HG02852 (cell line): ENCODE measurements around the gene LLGL1.

Source experiments
- ATAC-seq: cut with Tn5 transposase; IDR thresholded peaks from one replicate; pipeline ENCODE4 v1.9.1; 2021; ENCODE audit warnings: mild to moderate bottlenecking, moderate library complexity; ENCODE audit not compliant: unreplicated experiment

Gene LLGL1

DNA sequence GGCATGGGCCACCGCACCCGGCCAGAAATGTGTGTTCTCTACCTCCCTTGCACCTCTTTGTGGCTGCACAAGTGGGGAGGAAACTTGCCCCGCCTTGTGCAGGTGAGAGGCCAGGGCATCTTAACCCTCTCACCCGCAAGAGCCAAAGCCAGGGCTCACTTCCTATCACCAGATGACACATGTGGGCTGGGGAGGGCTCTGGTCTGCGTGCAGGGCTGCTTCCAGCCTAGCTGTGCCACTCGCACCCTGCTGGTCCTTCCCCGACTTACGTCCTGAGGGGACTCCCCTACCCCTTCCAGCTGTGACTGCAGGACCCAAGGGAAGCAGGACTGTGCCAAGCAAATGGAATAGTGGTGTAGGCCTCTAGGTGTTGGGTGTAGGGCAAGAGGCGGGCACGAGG is 41.9 kb downstream of the LLGL1 start:
- no peak for ATAC-seq

DNA sequence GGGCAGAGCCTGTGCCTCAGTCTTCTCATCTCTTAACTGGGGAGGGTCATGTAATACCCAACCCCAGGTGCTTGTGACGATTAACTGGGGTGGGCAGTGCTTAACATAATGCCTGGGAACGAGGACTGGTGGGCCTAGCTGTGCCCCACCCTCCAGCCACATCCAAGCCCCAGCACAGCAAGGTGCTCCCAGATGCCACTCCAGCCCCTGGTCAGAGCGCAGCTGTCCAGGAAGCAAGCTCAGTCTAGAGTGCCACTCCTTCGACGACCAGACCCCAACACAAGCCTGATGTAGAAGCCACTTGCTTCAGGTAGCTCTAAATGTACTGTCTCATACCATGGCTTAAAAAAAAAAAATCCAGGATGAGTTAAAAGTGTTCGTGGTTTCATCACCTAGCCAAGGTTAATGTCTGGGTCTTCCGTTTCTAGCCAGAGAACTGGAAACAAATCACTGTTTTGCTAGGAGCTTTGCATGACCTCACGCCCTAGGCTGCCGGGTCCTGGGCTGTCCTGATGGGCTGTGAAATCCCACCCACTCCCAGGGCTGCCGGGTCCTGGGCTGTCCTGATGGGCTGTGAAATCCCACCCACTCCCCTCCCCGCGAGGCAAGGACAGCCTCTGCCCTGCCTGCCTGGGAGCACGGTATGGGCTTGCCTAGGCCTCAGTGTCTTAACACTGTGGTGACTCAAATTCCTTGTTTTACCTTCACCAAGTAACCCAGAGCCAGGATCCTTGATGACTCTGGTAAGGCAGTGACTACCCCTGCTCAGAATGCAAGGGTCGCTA is 42.7 kb downstream of the LLGL1 start:
- ATAC-seq, result no peak

DNA sequence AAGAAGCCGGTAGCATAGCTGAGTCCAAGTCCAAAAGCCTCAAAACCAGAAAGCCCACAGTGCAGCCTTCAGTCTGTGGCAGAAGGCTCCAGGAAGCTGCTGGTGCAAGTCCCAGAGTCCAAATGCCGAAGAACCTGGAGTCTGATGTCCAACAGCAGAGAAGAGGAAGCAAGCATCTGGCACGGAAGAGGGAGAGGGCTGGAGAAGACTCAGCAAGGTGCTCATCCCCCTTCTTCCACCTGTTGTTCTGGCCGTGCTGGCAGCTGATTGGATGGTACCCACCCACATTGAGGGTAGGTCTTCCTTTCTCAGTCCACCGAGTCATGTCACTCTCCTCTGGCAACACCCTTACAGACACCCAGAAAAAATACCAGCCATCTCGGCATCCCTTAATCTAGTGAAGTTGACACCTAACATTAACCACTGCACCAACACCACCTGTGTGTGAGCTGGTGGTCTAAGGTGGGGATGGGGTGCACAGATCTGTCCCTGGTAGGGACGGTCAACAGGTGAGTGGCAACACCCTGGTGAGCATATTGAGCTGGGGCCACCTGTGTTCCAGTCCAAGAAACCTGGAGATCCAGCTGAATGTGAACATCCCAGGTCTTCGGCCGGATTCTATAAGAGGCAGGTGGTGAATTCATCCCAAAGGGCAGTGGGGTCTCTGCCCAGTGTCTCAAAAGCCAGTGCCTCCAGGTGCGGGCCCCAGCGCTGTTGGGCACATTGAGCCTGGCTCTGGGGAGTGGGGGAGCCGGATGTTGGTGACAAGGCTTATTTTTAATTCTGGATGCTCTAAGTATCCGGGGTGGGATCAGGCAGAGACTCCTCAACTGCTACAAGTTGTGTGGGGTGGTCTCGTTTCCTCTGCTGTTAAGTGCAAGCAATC is 44.9 kb downstream of the LLGL1 start:
- no peak for ATAC-seq

DNA sequence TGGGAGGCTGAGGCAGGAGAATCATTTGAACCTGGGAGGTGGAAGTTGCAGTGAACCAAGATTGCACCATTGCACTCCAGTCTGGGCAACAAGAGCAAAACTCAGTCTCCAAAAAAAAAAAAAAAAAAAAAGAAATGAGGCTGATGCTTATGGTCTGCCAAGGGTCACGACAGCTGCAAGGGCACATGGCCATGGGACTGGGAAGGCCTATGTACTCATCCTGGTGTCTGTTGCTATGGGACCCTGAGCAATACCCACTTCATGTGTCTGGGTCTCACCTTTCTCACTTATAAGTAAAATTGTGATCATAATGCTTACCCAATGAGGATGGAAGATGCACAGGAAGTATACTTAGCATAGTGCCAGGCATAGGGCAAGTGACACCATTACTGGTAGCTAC is 51.6 kb downstream of the LLGL1 start:
- no peak for ATAC-seq

DNA sequence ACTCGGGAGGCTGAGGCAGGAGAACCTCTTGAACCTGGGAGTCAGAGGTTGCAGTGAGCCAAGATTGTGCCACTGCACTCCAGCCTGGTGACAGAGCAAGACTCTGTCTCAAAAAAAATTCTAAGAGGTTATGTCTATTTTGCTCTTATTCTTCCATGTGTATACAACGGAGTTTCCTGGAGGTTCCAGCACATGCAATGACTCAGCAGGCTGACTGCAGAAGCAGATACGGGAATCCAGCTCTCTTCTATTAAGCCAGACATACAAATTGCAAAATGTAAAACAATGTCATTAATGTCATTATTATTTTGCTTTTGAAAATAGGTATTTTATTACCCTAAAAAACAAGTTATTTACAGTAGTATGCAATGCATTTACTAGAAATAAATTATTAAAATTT is 53.4 kb downstream of the LLGL1 start:
- ATAC-seq, result no peak

DNA sequence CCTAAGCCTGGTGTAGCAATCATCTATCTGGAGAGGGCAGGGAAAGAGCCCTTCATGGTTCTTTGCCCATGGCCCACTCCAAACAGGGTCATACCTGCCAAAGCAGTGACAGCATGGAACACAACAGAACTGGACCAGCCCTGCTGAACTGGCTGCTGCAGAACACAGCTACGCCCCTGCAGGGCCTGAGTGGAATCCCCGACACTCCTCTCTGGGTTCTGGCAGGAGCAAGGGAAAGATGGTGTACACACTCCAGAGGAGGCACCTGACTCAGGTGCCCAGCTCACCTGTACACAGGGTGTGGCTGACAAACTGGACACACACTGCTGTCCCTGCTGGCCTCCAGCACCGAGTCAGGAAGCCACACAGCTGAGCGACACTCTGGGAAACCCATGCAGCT is 54.8 kb downstream of the LLGL1 start:
- ATAC-seq, result no peak

DNA sequence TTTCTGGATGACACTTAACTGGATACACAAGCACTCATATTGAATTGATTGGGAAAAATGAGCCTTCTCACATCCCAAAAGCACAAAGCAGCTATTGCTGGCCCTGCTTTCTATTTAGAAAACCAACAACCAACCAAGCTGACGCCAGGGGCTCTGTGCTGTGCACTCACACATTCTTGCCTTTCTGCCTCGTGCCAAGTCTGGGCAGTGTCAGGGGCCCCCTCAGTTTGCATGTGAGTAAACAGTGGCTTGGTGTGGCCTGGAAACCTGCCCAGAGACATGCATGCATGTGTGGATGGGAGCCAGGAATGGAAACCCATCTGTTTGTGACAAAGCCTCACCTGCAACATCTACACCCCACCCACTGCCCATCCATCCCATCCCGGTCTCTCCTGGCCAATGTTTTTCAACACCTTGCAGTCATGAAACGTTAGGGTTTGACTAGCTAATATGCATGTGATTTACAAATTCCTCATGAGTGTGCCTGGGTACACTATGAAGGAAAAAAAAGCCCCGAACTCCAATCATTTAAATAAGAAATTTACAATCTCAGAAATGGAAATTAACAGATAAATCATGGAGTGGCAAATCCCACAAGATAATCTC is 55.4 kb downstream of the LLGL1 start:
- no peak for ATAC-seq

DNA sequence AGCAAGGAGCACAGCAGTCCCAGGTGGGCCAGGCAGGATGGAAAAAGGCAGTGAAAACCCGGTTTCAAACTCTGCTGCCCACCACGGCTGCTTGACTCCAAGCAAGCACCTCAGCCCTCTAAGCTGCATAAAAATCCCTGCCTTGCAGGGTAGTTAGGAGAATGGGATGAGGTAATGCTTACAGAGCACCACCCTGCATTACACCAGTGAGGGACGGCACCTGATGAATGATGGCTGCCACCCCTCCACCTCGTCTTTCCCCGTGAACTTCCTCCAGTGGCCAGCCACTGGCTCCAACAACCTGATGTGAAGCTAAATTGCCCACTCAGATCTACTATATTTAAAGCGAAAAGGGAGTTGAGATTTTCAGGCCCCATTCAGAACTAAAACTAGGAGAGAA is 56.4 kb downstream of the LLGL1 start:
- no peak for ATAC-seq

DNA sequence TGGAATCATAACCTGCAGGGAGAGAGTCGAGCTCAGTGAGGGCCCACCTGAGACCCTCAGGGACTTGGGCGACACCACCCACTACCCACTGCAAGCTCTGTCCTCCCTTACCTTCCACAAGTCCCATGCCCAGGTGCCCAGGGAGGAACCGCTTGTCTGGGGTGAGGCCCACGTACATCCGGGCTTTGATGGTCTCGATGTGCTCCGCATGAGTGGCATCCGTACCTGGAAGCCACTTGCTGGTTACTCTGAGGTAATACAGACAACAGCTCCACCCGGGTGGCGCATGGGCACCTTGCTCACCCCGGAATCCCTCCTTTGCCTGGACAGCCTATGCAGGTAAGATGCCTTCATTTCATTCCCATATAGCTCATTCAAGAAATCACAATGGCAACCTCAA is 59.9 kb downstream of the LLGL1 start:
- no peak for ATAC-seq

DNA sequence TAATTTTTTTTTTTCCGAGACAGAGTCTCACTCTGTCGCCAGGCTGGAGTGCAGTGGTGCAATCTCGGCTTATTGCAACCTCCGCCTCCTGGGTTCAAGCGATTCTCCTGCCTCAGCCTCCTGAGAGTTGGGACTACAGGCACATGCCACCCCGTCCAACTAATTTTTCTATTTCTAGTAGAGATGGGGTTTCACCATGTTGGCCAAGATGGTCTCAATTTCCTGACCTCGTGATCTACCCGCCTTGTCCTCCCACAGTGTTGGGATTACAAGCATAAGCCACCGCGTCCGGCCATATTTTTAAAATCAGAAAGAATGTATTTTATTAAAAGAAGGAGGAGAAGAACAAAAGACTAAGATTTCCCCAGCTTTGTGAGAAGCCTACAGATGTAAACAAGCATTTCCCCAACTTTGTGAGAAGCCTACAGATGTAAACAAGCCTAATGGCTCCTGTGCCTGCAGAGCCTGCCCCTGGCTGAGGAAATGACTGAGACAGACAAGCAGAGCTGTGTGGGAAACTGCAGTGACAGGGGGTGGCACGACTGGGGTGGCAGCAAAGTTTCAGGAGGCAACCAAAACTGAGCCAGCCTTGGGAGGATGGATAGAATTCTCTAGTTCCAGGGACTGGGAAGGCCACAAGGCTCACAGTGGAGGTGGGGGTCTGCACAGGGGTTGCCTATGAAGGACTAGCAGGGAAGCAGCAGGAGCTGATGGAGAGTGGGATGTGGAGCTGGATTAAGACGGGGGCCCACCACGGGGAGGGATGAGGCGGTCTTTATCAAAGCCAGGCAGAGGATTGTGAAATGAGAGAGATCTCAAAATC is 66.5 kb downstream of the LLGL1 start:
- no peak for ATAC-seq
